GM21576 (cell line): Measurements from ENCODE around the gene OR5T2.
"Not testable (repeated sequence)": the region's sequence is repeated elsewhere in the genome, so short reads cannot be mapped to it uniquely, and the experiment has no call there.

ENCODE experiments used
- ATAC-seq: cut with Tn5 transposase; IDR thresholded peaks from one replicate; pipeline ENCODE4 v1.9.1; 2021; ENCODE audit warnings: mild to moderate bottlenecking, moderate library complexity; ENCODE audit not compliant: unreplicated experiment

Gene OR5T2

DNA sequence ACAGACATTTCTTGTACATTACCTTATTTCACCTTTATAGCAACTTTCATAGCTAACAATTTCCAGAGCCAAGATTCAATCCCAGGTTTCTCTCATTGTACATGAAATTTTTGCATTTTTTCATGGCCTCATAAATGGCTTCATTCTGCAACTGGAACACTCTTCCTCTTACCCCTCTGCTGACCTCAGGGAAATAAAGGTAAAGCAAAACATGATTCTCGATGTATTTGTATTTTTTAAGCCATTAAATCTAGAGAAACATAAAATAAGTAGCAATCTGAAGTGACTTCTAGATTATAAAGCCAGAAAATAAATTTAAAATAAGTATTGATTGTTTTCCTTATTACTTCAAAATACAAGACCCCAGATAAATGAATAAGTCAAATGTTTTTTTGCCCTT, at the start of gene OR5T2:
Gene OR5T2, minus strand, starts transcription at position 101 of the 400 bp plus-strand sequence. CDS start 1,193 bp downstream, outside the sequence.
- ATAC-seq: no peak

DNA sequence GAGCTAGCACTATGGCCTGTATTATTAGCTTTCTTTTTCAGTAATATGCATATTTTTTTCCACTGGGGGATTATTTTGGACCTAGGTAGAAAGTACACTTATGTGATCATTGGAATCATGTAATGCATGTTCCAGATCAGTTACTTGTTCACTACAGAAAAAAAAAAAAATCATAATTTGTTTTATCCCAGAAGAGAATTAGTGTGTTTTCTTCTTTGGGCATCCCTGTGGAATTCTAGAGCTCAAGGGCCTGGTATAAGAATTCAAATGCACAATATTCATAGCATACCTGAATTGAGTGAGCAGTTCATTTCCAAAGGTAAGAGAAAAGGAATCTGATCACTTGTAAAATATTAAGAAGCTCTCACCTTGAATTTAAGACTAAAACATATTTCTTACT, 39.8 kb upstream of the OR5T2 start, which contains the start of gene OR5T1:
Gene OR5T1, plus strand, starts transcription at position 301 of the 400 bp plus-strand sequence. CDS start 1,485 bp downstream, outside the sequence.
- ATAC-seq: no peak

DNA sequence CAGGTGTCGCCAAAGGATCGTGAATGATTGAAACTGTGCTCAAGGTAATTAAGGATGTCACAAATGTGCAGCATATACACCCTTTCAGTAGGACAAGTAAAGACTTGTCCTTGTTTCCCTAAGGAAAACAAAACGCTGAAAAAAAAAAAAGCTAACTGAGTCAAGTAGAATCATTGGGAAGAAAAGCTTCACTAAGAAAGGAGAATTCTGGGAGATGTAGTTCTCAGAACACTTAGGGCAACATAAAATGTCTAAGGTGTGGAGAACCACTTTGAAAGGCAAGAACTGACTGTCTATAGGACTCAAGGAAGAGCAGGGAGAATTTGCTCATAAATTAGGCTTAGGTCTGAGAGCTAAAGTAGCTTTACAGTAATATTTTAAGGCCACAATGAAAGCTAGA, 37.0 kb upstream of the OR5T2 start:
- no peak for ATAC-seq

DNA sequence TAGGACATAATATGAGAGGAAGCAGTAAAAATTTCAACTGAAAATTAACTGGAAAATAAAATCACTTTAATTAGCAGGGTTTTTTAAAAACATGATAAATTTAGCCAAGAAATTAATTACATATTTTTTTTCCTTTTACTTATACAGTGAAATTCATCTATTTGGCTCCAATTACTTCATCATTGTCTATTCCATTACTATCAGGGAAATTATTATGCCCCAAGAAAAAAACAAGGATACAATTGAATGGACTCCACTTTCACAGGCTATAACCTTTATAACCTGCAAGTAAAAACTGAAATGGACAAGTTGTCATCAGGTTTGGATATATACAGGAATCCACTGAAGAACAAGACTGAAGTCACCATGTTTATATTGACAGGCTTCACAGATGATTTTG, 17.9 kb upstream of the OR5T2 start, which contains the start of gene OR5T3:
Gene OR5T3, plus strand, starts transcription at position 301 of the 400 bp plus-strand sequence. Its CDS starts 0 bp downstream, at position 301.
- ATAC-seq: no peak

DNA sequence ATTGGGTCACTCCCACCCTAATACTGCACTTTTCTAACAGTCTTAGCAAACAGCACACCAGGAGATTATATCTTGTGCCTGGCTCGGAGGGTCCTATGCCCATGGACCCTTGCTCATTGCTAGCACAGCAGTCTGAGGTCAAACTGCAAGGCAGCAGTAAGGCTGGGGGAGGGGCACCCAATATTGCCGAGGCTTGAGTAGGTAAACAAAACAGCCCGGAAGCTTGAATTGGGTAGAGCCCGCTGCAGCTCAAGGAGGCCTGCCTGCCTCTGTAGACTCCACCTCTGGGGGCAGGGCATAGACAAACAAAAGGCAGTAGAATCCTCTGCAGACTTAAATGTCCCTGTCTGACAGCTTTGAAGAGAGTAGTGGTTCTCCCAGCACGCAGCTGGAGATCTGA, 14.3 kb downstream of the OR5T2 start:
- ATAC-seq: not testable (repeated sequence)

DNA sequence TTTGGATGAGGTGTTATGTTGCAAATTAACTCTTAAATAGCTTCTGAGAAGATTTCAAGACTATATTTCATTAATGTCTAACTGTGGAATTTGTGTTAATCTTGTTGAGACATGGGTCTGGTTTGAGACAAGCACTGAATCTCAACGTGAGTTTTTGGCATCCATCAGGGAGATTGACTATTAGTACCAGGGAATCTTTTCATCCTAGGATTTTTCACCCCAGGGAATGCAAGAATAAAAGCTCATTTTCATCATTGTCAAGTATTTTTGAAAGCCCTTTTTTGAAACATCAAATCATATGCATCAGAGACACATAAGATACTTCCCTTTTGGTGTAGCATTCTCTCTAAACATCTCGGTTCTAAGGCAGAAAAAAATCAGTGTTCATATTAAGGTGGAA, 19.5 kb downstream of the OR5T2 start:
- no peak for ATAC-seq

DNA sequence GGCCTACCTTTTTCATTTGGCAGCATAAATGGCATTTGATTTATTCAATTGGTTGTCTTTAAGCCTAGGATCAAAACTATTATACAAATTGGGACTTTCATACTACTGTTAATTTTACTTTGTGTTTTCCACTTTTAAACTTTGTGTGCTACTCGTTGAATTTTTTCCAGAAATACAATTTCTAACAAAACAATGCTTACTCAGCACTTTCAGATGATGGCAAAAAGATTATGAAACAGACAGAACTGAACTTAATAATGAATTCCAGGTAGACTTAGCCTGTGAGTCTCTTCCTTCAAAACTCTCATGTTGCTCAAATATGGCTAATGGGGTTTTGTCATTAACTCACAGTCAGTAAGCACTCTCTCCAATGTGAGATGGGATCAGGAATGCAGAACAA, 26.3 kb downstream of the OR5T2 start:
- no peak for ATAC-seq

DNA sequence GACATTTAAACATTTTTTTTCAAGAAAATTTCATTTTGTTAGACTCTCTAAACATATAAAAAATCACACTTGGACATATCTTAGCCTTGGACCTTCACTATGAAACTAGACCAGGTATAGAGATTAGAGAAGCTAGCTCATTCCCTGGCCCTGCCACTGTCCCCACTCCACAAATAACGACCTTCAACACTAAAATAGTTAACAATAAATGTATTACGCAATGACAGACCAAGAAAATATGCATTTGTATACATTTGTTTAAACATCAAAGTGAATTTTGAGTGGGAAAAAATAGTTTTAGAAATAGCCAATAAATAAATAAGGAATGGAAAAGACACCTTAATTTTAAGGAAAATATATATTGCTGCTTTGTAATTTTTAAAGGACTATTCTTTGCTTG, 36.7 kb downstream of the OR5T2 start:
- ATAC-seq: no peak

DNA sequence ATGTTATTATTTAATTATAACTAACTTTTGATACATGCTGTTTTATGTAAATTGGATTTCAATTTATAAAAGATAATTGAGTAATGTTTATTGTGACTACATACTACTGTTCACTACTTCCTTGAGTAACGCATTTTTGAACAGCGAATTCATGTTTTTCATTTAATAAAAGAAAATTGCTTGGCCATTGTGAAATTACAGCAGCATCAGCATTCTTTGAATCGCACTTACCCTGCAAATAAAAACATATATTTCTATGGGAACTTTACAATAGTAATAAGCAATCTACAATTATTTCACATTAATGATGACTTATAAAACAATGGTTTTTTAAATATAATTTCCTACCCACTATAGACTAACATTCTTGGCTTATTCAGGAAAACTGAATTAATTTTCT, 37.4 kb downstream of the OR5T2 start:
- ATAC-seq: no peak

DNA sequence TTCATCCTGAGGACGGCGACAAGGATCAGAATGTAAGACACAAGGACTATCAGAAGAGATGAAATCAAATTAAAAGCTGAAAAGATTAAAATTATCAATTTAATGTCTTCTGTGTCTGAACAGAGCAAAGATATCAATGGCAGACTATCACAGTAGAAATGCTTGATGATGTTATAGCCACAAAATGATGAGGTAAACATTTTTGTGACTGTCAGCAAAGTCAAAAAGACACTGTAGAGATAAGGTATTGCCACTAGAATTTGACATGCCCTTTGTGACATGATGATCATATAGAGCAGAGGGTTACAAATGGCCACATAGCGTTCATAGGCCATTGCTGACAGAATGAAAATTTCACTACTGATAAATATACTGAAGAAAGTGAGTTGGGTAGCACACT, 45.5 kb downstream of the OR5T2 start:
- ATAC-seq: no peak

DNA sequence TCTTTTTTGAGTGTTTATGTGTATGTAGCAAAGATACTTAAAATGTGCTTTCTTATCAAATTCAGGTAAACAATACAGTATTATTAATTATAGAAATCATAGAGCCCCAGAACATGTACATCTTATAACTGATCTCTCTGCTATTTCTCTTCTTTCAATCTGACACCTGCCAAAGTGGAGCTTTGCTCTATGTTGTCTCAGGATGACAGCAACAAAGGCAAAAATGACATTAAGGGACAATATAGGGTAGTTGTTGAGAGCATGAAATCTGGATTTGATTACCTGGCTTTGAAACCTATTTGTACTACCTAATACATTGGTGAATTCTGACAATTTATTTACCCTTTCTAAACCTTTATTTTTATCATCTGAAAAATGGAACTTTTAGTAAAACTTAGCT, 50.6 kb downstream of the OR5T2 start:
- no peak for ATAC-seq
